Hypothalamus (tissue), 51 donors: ENCODE results near the gene MACROH2A1.

Source experiments
- DNase-seq, 51 donors: peaks; one replicate each; lab custom pipeline; 2025; lab: John Stamatoyannopoulos, UW

The MACROH2A1 gene

DNA sequence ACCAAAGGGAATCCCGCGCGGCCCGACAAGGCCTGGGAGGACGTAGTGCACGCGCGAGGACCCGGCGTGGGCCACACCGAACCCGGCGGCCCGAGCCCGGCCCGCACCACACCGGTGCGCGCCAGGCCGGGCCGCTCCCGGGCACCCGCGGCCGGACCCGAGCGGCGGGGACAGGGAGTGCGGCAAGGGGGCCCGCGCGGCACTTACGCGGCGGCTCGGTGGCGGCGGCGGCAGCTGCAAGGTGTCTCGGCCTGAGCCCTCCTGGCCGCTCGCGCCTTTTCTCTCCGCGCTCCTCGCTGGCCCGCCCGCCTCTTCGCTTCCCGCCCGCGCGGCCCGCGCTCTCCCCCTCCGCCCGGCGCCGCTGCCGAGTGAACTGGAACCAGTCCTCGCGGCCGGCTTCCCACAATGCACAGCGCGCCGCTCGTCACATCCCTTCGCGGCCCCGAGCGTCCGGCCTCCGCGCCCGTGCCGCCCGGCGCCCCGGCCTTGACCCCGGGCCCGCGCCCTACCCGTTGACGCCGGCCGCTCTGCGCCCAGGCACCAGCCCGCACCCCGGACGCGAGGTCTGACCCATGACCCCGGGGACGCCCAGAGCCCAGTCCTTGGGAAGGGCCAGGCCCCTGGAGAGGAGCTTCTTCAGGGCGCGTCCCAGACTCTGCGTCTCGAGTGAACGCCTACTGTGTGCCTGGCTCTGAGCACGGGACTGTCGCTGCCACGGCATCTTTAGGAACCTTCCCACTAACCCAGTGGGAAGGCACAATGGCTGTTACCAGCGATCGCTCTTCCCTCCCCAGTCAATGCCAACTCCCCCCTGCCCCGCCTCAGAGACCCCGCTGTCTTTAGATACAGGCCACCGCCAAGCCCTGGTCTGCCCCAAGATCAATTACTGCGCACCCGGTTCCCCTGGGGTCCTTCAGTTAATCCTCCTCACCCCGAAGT is at the start of gene MACROH2A1:
Gene MACROH2A1 (minus strand): TSS at position 377 of the 939 bp plus-strand sequence. CDS start 10,138 bp downstream, outside the sequence.
- peak in 49 of 51 donors; percentile 34 to 90 (median 75) for DNase-seq

- no peak for DNase-seq
Observed at GRCh38 chr5:135448071-135448739, 49.2 kb upstream of the MACROH2A1 start.

DNA sequence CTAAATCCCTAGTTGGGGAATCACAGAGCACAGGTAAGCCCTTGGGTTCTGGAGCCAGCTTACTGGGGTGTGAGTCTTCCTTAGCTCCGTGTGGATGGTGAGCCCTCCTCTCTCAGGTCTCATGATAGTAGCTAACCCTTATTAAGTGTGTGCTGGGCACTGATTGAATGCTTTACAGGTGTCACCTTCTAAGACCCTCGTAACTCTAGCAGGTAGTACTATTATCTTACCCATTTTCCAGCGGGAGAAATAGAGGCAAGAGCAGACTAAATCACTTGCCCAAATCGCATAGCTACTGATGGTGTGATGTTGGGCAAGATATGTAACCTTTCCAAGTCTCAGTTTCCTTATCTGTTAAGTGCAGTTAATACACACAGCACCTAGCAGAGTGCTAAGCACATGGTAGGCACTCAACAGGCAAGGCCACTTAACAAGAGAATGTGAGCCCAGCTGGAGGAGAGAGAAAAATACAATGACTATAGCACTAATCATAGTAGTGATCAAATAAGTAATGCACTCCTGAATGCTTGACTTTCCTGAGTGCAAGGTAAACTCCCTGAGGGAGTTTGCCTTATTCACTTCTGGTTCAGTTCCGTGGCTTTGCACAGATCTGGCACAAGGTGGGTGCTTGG is 48.4 kb upstream of the MACROH2A1 start, which contains the start of gene DCANP1:
Gene DCANP1 (minus strand): TSS at position 51 of the 632 bp plus-strand sequence. CDS start 240 bp downstream, outside the sequence.
- no peak for DNase-seq

GRCh38 chr5:135446615-135447014 is 47.6 kb upstream of the MACROH2A1 start:
- no peak for DNase-seq

DNA sequence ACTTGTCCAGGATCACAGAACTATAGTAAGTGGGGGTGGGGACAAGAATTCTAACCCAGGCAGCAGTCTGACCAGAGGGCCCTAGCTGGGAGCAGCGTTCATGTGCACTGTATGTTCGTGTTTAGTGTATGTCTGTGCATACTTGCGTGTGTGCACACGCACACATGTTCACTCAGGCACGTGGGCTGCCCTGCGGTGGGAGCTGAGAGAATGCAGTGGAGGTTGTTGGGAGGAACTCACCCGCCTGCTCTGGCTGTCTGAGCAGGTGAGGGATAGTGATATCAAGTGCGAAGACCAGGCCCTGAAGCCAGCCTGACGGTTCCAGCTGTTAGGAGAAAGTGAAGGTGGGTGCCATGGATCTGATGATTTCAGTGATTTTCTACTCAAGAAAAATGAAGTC is 47.2 kb upstream of the MACROH2A1 start:
- DNase-seq: no peak

GRCh38 chr5:135445306-135445985 is 46.4 kb upstream of the MACROH2A1 start:
- no peak for DNase-seq

DNA sequence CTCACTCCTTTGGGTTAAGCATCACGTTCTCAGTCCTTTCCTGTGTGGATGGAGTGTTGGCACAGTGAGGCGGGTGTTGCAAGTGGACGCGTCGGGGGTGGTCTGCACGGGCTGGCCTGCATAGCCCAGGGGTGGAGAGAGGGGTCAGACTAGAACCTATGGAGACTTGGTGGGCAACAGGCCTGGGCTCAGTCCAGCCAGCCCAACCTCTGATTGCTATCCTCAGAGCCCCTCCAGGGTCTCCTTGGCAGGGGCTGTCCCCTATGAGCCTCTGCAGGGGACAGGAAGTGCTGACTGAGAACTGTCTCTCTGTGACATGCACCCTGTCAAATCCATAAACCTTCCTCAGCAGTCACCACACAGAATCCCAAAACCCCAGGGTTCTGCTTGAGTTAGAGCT is 45.9 kb upstream of the MACROH2A1 start:
- DNase-seq: no peak

- DNase-seq: no peak
Observed at GRCh38 chr5:135444360-135444759, 45.3 kb upstream of the MACROH2A1 start.

DNA sequence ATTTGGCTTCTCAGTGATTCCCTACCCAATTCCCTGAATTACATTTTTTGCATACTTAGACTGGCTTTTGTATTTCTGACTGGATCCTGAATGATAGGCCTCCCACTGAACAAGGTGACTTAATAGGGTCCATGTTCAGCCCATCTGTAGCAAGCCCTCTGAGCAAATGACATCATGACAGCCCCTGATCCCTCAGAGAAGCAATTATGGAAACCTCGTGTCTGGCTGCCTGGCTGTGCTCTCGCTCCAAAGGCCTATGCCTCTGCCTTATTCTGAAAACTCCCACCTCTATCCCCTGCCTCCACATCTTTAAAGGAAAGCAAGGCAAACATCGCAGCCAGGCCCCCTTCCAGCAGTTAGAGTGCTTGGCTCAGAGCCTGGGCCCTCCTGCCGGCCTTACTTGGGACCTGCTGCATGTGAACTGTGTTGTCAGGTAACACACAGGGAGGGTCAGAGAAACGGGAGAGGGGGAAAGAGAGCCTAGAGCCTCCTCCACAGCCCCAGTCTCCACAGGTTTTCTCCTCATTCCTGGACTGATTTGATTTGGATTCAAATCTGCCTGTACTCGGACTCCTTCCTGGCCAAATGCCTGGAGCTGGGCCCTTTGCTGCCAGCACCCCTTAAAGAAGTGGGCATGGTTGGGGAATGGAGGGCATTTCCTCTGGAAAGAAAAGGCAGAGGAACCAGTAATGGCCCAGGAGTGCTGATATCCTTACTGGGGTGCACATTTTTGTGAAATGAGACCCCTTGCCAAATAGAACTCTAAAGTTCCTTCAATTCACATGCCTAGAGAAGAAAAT is 44.3 kb upstream of the MACROH2A1 start:
- DNase-seq: no peak

- no peak for DNase-seq
Observed at GRCh38 chr5:135442431-135443160, 43.6 kb upstream of the MACROH2A1 start.

GRCh38 chr5:135441919-135442318 is 42.9 kb upstream of the MACROH2A1 start:
- no peak for DNase-seq

DNA sequence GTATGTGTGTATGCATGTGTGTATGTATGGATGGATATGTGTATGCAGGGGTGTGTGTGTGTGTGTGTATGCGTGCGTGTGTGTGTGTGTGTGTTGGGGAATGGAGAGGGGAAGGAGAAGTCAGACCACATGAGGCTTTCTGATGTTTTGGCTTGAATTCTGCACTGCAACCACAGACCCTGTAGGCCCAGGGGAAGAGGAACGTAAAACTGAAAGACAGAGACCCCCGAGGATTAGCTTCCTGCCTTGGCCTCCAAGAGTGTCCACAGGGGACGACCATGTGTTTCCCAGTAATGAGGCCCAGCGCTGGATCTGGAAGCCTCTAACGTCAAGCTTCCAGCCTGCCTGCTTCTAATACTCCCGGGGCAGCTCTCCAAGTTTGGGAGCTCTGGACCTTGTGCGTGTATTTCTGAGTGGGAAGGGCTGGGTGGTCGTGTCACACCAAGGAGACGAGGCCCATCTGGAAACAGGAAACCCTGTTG is 42.4 kb upstream of the MACROH2A1 start:
- no peak for DNase-seq

- no peak for DNase-seq
Observed at GRCh38 chr5:135440916-135441315, 41.9 kb upstream of the MACROH2A1 start.

GRCh38 chr5:135439231-135440205 is 40.5 kb upstream of the MACROH2A1 start:
- DNase-seq: no peak

DNA sequence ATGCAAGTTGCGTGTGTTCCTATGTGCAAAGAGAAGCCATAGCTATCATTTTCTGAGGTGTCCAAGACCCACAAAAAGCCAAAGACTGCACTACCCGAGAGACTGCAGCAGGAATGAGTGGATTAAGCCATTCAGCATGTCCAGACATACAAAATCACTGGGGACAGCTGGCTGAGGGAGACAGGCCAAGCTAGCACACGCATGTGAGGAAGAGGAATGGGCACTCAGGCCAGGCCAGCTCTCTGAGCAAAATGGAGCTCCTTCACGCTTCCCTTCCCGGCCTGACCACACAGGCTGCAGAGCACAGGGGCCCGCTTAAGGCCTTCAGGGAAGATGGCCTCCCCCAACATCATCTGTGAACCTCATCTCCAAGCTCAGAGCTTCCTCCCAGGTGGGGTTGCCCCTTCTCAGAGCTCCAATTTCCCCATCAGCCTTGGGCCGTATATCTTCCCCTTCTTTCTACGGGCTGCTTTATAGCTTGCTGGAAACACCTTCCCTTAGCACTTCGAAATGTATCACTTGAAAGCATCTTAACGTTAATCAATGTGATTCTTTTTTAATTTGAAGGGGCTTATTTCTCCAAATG is 39.7 kb upstream of the MACROH2A1 start:
- DNase-seq: no peak

- peak in 10 of 51 donors; percentile 26 to 78 (median 46) for DNase-seq
Observed at GRCh38 chr5:135437796-135438560, 38.9 kb upstream of the MACROH2A1 start.
